ENCODE measurements around the gene CABP2. TPM values are rescaled to one million over a fixed set of nuclear protein-coding genes. Genes with fewer than 3 reads are reported as not detected.

CABP2 gene
- total and polyA plus RNA-seq, 10 of the 15 experiments (the other 5 are each of a cell fraction or from before 2014, with no cell fraction given) = not detected

- no peak for TF ChIP-seq PRDM15 (CRISPR knock-in tag; IDR thresholded peaks at IDR 0.05)
- TF ChIP-seq RCOR1 (conservative IDR thresholded peaks at IDR 0.05; ENCODE audit: low read depth, low read length) = no peak
- no peak for TF ChIP-seq CUX1 (IDR thresholded peaks at IDR 0.05; ENCODE audit: insufficient replicate concordance, low read depth, low read length)
- no peak for TF ChIP-seq ZBTB4 (CRISPR knock-in tag; IDR thresholded peaks at IDR 0.05)
- no peak for TF ChIP-seq HDGF (IDR thresholded peaks at IDR 0.05)
- no peak for TF ChIP-seq ZBTB33 (IDR thresholded peaks at IDR 0.05)
- TF ChIP-seq ZZZ3 (IDR thresholded peaks at IDR 0.05; ENCODE audit: control insufficient read depth, insufficient read length, low read depth) = no peak
- no peak for TF ChIP-seq RAD21 (IDR thresholded peaks at IDR 0.05; ENCODE audit: insufficient read depth, low read depth, low read length)
- TF ChIP-seq POLR2A (IDR thresholded peaks at IDR 0.05; ENCODE audit: low read depth, low read length) = peak; percentile 68
- no peak for TF ChIP-seq DPF2 (IDR thresholded peaks at IDR 0.05)
- no peak for TF ChIP-seq CBX5 (IDR thresholded peaks at IDR 0.05; ENCODE audit: low read depth)
- no peak for TF ChIP-seq CEBPB (IDR thresholded peaks at IDR 0.05; ENCODE audit: borderline replicate concordance in 1 of 2, low read depth in 2 of 2, low read length in 2 of 2)
- no peak for TF ChIP-seq SUPT20H (IDR thresholded peaks at IDR 0.05; ENCODE audit: borderline replicate concordance, control insufficient read depth, low read depth, low read length)
These were observed 18.2 kb downstream of the CABP2 start, which contains the start of gene PITPNM1 (continued) for GRCh38 chr11:67504950-67505581.
